NT2/D1 (cell line): Measurements from ENCODE around the gene DSCAML1.
A peak's percentile ranks its signal among the peaks of the same experiment; 100 is the strongest.

ENCODE experiments used
- DNase-seq: peaks from one replicate; pipeline ENCODE4 v3.0.0-alpha.2; 2011; ENCODE audit warnings: low read depth, low spot score
- H3K27me3 ChIP-seq: 2 replicates; pipeline ENCODE4 v1.6.0; 2011; ENCODE audit warnings: mild to moderate bottlenecking; ENCODE audit not compliant: insufficient read length, insufficient read depth
- H3K36me3 ChIP-seq: 2 replicates; pipeline ENCODE4 v1.6.1; 2011; ENCODE audit warnings: mild to moderate bottlenecking, low read length, mixed read lengths; ENCODE audit not compliant: insufficient read depth, insufficient read length
- H3K4me1 ChIP-seq: 2 replicates; pipeline ENCODE4 v1.5.1; 2011; ENCODE audit not compliant: insufficient read depth, insufficient read length
- H3K4me3 ChIP-seq: 2 replicates; pipeline ENCODE4 v1.5.1; 2011; ENCODE audit warnings: low read depth; ENCODE audit not compliant: insufficient read length
- H3K9ac ChIP-seq: 2 replicates; pipeline ENCODE4 v1.6.0; 2011; ENCODE audit warnings: low read depth; ENCODE audit not compliant: insufficient read length
- H3K9me3 ChIP-seq: 2 replicates; pipeline ENCODE4 v1.5.1; 2011; ENCODE audit warnings: mild to moderate bottlenecking, low read length; ENCODE audit not compliant: insufficient read depth
- SUZ12 ChIP-seq: IDR thresholded peaks from 2 replicates; pipeline ENCODE4 v1.6.1; 2011; ENCODE audit not compliant: insufficient read length, insufficient read depth; ENCODE audit errors: extremely low read depth
- YY1 ChIP-seq: IDR thresholded peaks from 2 replicates; pipeline ENCODE4 v1.6.1; 2011; ENCODE audit not compliant: insufficient read length, insufficient read depth
- ZNF274 ChIP-seq: IDR thresholded peaks from 2 replicates; pipeline ENCODE4 v1.6.1; 2011; ENCODE audit warnings: mild to moderate bottlenecking, low read depth, low read length

Gene DSCAML1

GRCh38 chr11:117681438-117681837, 115.6 kb downstream of the DSCAML1 start:
- H3K9ac ChIP-seq = no peak overlapping the region
- DNase-seq = no peak
- peaks cover 19% of the 10 kb centered on the region for H3K4me1 ChIP-seq
- H3K27me3 ChIP-seq = no peaks in the 10 kb centered on the region
- H3K36me3 ChIP-seq = no peaks in the 10 kb centered on the region
- H3K4me3 ChIP-seq = no peak overlapping the region
- no peaks in the 10 kb centered on the region for H3K9me3 ChIP-seq
- TF ChIP-seq SUZ12 = no peak
- no peak for TF ChIP-seq YY1
- no peak for TF ChIP-seq ZNF274

DNA sequence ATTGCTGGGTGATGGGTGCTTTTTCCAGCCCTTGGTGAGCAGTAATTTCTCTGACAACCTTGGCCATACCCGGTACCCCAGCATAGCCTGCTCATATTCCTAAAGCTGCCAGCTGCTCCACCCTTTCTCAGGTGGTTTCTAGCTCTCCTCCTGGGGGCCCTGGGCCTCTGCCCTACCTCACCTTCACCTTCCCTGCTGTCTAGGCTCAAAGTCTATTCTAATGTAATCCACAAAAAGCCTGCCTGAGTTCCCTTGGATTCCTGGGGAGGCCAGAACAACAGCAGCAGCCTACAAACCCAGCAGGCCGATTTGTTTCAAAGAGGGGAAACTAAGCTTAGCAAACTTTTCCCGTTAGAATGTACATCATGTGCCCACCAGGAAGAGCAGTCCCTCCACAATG, 117.6 kb downstream of the DSCAML1 start:
- H3K27me3 ChIP-seq = no peaks in the 10 kb centered on the region
- no peak overlapping the region for H3K4me3 ChIP-seq
- H3K4me1 ChIP-seq = peaks cover 19% of the 10 kb centered on the region
- H3K9me3 ChIP-seq = no peaks in the 10 kb centered on the region
- no peaks in the 10 kb centered on the region for H3K36me3 ChIP-seq
- TF ChIP-seq ZNF274 (no peak), YY1 (no peak), SUZ12 (no peak)
- H3K9ac ChIP-seq = no peak overlapping the region
- peak; percentile 43 for DNase-seq

GRCh38 chr11:117678658-117679406, 118.2 kb downstream of the DSCAML1 start:
- TF ChIP-seq YY1 = no peak
- TF ChIP-seq ZNF274 = no peak
- no peak for TF ChIP-seq SUZ12
- H3K4me1 ChIP-seq = peaks cover 19% of the 10 kb centered on the region
- no peaks in the 10 kb centered on the region for H3K9me3 ChIP-seq
- H3K9ac ChIP-seq = no peak overlapping the region
- no peak for DNase-seq
- no peak overlapping the region for H3K4me3 ChIP-seq
- no peaks in the 10 kb centered on the region for H3K27me3 ChIP-seq
- no peaks in the 10 kb centered on the region for H3K36me3 ChIP-seq

- DNase-seq = no peak
- Histone ChIP-seq H3K9me3 (no peaks in the 10 kb centered on the region), H3K4me1 (peaks cover 19% of the 10 kb centered on the region), H3K4me3 (no peak overlapping the region), H3K9ac (no peak overlapping the region), H3K36me3 (no peaks in the 10 kb centered on the region), H3K27me3 (no peaks in the 10 kb centered on the region)
- TF ChIP-seq ZNF274 (no peak), YY1 (no peak), SUZ12 (no peak)
Observed at GRCh38 chr11:117677729-117678310, 119.2 kb downstream of the DSCAML1 start.

DNA sequence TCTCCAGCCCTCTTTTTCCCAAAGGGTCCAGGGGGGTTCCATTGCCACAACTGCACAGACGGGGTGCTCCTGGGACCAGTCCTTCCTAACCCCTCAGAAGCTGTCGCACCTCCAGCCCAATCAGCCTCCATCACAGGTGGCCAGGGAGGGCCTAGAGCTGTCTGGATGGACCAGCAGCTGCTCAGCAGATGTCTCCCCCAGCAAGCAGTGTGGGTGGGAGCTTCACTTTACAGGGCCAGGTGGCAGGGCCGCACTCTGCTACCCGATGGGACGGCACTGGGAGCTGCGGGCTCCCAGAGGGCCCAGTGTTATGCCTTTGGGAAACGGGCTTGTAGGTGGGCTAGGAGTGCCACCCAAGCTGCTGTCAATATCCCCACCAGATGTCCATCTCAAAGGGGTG, 120.5 kb downstream of the DSCAML1 start:
- Histone ChIP-seq H3K4me3 (no peak overlapping the region), H3K9me3 (no peaks in the 10 kb centered on the region), H3K36me3 (no peaks in the 10 kb centered on the region), H3K4me1 (peaks cover 16% of the 10 kb centered on the region), H3K9ac (no peak overlapping the region), H3K27me3 (no peaks in the 10 kb centered on the region)
- no peak for DNase-seq
- no peak for TF ChIP-seq ZNF274
- TF ChIP-seq SUZ12 = no peak
- no peak for TF ChIP-seq YY1

GRCh38 chr11:117673602-117674001, 123.4 kb downstream of the DSCAML1 start:
- TF ChIP-seq ZNF274 = no peak
- no peak for TF ChIP-seq SUZ12
- TF ChIP-seq YY1 = no peak
- no peaks in the 10 kb centered on the region for H3K36me3 ChIP-seq
- H3K27me3 ChIP-seq = no peaks in the 10 kb centered on the region
- no peak for DNase-seq
- no peak overlapping the region for H3K9ac ChIP-seq
- peaks cover 8% of the 10 kb centered on the region for H3K4me1 ChIP-seq
- no peaks in the 10 kb centered on the region for H3K9me3 ChIP-seq
- no peak overlapping the region for H3K4me3 ChIP-seq

DNA sequence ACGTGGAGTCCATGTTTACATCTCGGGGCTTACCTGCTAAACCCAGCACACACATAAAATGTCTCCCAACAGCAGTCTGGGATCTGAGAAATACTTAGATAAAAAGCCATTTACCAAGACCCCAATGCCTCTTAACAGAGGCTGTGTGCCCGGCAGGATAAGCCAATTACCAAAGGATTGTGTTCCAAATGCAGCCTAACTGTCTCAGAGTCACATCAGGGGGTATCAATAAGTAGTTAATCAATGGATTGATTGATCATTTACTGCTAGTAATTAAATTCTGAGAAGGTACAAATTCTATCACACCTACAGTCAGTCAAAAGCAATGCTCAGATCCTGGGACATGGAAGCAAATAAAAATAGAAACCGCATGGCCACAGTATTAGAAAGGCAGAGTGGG, 125.6 kb downstream of the DSCAML1 start:
- Histone ChIP-seq H3K27me3 (no peaks in the 10 kb centered on the region), H3K9ac (no peak overlapping the region), H3K36me3 (no peaks in the 10 kb centered on the region), H3K9me3 (no peaks in the 10 kb centered on the region), H3K4me3 (no peak overlapping the region), H3K4me1 (peaks cover 7% of the 10 kb centered on the region)
- no peak for DNase-seq
- TF ChIP-seq YY1 (no peak), ZNF274 (no peak), SUZ12 (no peak)
